ENCODE results near the gene VPS51. TPM values are rescaled to one million over a fixed set of nuclear protein-coding genes. Genes with fewer than 3 reads are reported as not detected.
A peak's percentile ranks its signal among the peaks of the same experiment; 100 is the strongest.

The VPS51 gene
- total and polyA plus RNA-seq, 9 of the 15 experiments (the other 6 are each of a cell fraction or from before 2014, with no cell fraction given): 1.8 to 143 (median 46.8) TPM

GRCh38 chr11:65107078-65107477 lies 11.1 kb downstream of the VPS51 start (continued):
- TF ChIP-seq KDM1A (IDR thresholded peaks at IDR 0.05) (no peak), HIVEP1 (CRISPR knock-in tag; IDR thresholded peaks at IDR 0.05) (no peak)

DNA sequence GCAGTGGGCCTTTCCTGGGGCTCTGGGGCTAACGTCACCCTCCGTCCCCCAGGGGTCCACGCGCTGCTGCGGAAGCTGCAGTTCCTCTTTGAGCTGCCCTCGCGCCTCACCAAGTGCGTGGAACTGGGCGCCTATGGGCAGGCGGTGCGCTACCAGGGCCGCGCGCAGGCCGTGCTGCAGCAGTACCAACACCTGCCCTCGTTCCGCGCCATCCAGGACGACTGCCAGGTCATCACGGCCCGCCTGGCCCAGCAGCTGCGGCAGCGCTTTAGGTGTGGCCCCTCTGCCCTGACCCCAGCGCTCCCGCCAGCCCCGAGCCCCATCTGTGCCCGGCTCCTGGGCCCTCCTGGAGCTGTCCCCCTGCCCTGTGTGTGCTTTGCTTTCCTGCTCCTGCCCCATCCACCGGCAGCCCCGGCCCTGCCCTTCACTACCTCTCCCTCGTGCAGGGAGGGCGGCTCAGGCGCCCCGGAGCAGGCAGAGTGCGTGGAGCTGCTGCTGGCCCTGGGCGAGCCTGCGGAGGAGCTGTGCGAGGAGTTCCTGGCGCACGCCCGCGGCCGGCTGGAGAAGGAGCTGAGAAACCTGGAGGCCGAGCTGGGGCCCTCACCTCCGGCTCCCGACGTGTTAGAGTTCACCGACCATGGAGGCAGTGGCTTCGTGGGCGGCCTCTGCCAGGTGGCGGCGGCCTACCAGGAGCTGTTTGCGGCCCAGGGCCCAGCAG lies 11.9 kb downstream of the VPS51 start:
- in situ Hi-C loops (cut with MboI): no loop called here
- no peaks in the 10 kb centered on the region for H3K9me1 ChIP-seq (ENCODE audit: control insufficient read depth, insufficient read depth, low read length)
- H3K27me3 ChIP-seq (ENCODE audit: control insufficient read depth in 2 of 2, insufficient read depth in 2 of 2, low read length in 2 of 2): no peaks in the 10 kb centered on the region
- H4K20me1 ChIP-seq (replicated peaks; ENCODE audit: control insufficient read depth, insufficient read depth, low read length): no peaks in the 10 kb centered on the region
- no peak overlapping the region for H2AFZ ChIP-seq (ENCODE audit: low read depth, low read length)
- H3K4me1 ChIP-seq (replicated peaks in 1 of 2; ENCODE audit: control insufficient read depth in 2 of 2, insufficient read depth in 2 of 2, low read length in 2 of 2): peaks cover 11 to 37% of the 10 kb centered on the region in 2 experiments
- H3K4me2 ChIP-seq (ENCODE audit: insufficient read depth, low read length): no peak overlapping the region
- TF ChIP-seq RBFOX2 (IDR thresholded peaks at IDR 0.05; ENCODE audit: low read depth, low read length): 0 out of 2 replicates have a peak, but pooled peaks have one; percentile 8
- TF ChIP-seq ZBTB33 (CRISPR knock-in tag; IDR thresholded peaks at IDR 0.05): peak; percentile 57; the same call in 1 of the 2 replicates
- TF ChIP-seq POLR2G (IDR thresholded peaks at IDR 0.05; ENCODE audit: low read depth, low read length): peak; percentile 30; the same call in 1 of the 2 replicates
- no peak for TF ChIP-seq ZBTB12 (CRISPR knock-in tag; IDR thresholded peaks at IDR 0.05)
- ATAC-seq (no peak), FAIRE-seq (no peak), DNase-seq (ENCODE audit: extremely low read depth in 1 of 4, low spot score in 3 of 4) (no peak)
- intact Hi-C loops (cut with micrococcal nuclease): no loop called here
- H3K4me3 ChIP-seq: no peak overlapping the region
- POLR2A ChIA-PET: interaction anchor here (0.6 to 7.2 kb wide), 4 partner anchors 11 to 724 kb away, joined by 3 to 92 read pairs (median 3); partner anchors contain the start of genes GPHA2 and VPS51
- H3K79me2 ChIP-seq (ENCODE audit: control insufficient read depth, insufficient read depth, low read length): peaks cover 7% of the 10 kb centered on the region; the same call in 2 of the 3 replicates
- no peak overlapping the region for H3K9ac ChIP-seq (ENCODE audit: insufficient read depth in 1 of 2, low read depth in 2 of 2, low read length in 2 of 2)
- BruUV-seq (replicated peaks): no TSS peak
- no peak overlapping the region for H3K27ac ChIP-seq (ENCODE audit: extremely low read depth, low read depth, low read length)
- 94% methylated on average over 22 of the region's 52 CpGs for WGBS (ENCODE audit: insufficient coverage, low coverage, missing lambda C conversion rate)
- H3K9me3 ChIP-seq (replicated peaks; ENCODE audit: control insufficient read depth, insufficient read depth, low read depth, low read length): no peaks in the 10 kb centered on the region
- H3K36me3 ChIP-seq (ENCODE audit: control insufficient read depth, insufficient read depth, low read length): peaks cover 27% of the 10 kb centered on the region; the same call in 1 of the 3 replicates
- CTCF ChIA-PET (ENCODE audit: low intra/inter-chr PET ratio): no interaction called here

Measured in K562 (cell line).